GM19193 (cell line): ENCODE measurements around the gene NXN.
A peak's percentile ranks its signal among the peaks of the same experiment; 100 is the strongest.

Experiments
- POLR2A ChIP-seq: IDR thresholded peaks from 4 replicates; pipeline ENCODE4 v1.6.1; 2011; ENCODE audit not compliant: insufficient read depth, insufficient read length; ENCODE audit errors: extremely low read depth

The NXN gene

DNA sequence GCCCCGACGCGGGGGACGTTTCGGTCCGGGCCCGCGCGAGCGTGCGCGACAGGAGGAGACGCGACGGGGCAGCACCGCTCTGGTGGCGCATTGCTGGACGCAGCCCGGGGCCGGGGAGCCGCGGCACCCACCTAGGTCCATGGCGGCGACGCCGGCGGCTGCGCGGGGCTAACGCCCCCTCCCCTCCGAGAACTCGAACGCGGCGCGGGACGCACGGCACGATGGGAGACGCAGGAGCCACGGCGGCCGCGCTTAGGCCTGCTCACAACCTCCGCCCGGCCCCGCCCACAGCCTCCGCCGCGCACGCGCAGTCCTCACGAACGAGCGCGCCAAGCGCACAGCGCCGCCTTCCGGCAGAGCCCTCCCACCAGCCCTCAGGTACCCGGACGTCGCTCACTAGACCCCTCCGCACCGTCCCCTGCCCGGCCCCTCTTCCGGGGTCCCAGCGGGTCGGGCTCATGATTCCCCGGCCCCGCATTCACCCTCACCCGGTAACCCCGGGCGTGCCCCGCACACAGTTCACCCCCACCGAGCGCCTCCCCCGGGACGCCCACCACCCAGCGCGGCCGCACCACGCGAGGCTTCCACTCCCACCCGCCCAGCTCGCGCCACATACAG, 227.5 kb downstream of the NXN start, which contains the start of gene GEMIN4:
TSS of gene GEMIN4 (minus strand) at position 263 of the 618 bp plus-strand sequence. CDS start at position 141, 122 bp downstream.
- peak; percentile 75 for TF ChIP-seq POLR2A

DNA sequence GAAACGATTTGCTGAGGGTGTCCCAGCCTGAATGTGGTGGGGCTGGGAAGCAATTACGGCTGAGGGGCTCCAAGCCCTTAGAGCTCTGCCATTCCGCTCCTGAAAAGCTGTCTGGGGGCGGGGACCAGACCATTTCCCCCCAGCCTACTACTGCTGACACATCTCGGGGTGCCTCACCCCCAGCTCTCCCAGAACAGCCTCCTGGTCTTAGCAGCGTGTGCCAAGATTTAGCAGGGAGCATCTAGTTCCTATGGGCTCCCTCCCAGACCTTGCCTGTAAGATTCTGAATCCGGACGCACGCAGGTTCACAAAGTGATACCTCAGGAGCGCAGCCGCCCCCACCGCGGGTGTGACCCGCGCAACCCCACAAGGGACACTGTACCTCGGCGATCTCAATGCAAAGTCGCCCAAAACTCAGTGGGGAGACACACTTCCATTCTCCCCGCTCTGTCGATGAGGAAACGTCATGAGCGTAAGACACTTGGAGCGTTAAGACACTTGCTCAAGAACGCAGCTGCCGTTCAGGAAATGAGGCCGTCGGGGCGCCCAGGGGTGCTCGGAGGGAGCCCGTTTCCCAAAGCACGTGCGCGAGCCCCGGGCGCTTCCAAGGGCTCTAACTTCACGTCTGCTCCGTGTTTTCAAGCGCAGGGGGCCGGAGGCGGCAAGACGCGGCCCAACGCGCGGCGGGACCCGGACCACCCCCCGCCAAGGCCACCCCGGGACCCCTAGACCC, 228.1 kb downstream of the NXN start:
- TF ChIP-seq POLR2A, result no peak

DNA sequence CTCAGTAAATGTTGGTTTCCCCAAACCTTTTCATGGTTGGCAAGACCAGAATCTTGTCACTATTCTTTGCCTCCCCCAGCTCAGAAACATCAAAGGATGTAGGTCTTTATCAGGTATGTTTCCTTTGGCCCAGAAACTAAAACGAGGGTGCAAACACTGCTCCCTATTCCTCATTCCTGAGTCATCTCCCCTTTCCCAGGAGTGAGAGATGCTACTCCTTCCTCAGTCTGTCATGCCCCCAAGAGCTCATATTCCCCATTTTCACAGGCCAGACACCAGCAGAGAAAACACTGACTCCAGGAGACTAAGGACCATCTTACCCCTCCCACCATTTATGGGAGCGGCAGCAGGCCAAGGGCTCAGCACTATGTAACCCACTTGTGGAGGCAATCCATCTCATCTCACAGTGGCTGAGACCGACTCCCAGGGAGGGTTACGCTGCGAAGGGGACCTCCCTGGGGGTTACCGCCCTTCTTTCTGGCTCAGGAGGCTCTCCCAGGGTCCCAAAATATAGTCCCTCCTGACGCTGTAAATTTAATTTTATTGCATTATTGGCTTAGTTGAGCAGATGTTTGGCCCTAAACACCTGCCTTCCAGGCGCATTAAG, 229.0 kb downstream of the NXN start:
- no peak for TF ChIP-seq POLR2A
